SW480 (cell line): ENCODE measurements around the gene GLIS2.
A peak's percentile ranks its signal among the peaks of the same experiment; 100 is the strongest.

Experiments
- DNase-seq: peaks from one replicate; pipeline ENCODE4 v3.0.0-alpha.2; 2016; ENCODE audit warnings: low spot score

The GLIS2 gene

GRCh38 chr16:4383591-4384444 lies 68.0 kb downstream of the GLIS2 start:
- DNase-seq, result no peak

- peak; percentile 66 for DNase-seq
Measured at GRCh38 chr16:4384509-4384942, 68.7 kb downstream of the GLIS2 start.

- no peak for DNase-seq
Measured at GRCh38 chr16:4385066-4385788, 69.4 kb downstream of the GLIS2 start.

- no peak for DNase-seq
Measured at GRCh38 chr16:4385789-4386450, 70.1 kb downstream of the GLIS2 start.

- DNase-seq, result no peak
Measured at GRCh38 chr16:4386451-4386805, 70.6 kb downstream of the GLIS2 start.

GRCh38 chr16:4386951-4387565 lies 71.2 kb downstream of the GLIS2 start:
- DNase-seq, result no peak

- DNase-seq, result no peak
Measured at GRCh38 chr16:4387781-4388180, 71.9 kb downstream of the GLIS2 start.

DNA sequence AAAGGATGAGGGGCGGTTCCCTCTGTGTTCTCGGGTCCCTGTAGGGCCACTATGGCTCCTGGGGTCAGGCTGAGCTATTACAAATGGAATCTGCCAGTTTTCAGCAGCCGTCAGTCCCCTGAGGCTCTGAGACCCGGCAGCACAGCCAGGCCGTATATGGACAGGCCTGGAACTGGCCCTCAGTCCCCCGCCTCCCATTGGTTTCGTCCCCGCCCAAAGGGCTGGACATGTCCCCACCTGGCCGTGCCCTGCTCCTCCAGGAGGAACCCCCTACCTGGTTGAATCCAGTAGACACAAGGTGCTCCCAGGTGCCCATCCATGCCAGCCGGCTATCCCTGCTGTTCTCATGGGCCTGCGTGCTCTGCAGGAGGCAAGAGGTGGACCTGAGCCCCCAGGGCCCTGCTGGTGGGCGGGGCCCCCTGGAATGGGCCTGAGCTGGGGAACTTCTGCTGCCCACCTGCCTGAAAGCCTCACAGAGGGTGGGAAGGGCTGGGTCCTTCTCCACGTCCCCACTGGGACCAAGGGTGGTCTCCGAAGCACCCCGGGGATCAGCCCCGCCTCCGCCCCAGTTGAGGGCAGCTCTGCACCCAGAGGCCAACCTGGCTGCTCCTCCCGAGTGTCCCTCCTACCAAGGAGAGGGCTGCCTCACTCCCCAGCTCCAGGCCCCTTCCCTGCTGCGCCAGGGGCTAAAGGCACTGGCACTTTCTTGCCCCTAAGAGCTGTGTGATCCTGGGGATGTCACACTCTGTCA lies 72.6 kb downstream of the GLIS2 start:
- no peak for DNase-seq
